NCI-H226 (cell line): Measurements from ENCODE around the gene ZNF41.

ENCODE experiments used
- DNase-seq: peaks from one replicate; pipeline ENCODE4 v3.0.0-alpha.2; 2015

ZNF41 gene

DNA sequence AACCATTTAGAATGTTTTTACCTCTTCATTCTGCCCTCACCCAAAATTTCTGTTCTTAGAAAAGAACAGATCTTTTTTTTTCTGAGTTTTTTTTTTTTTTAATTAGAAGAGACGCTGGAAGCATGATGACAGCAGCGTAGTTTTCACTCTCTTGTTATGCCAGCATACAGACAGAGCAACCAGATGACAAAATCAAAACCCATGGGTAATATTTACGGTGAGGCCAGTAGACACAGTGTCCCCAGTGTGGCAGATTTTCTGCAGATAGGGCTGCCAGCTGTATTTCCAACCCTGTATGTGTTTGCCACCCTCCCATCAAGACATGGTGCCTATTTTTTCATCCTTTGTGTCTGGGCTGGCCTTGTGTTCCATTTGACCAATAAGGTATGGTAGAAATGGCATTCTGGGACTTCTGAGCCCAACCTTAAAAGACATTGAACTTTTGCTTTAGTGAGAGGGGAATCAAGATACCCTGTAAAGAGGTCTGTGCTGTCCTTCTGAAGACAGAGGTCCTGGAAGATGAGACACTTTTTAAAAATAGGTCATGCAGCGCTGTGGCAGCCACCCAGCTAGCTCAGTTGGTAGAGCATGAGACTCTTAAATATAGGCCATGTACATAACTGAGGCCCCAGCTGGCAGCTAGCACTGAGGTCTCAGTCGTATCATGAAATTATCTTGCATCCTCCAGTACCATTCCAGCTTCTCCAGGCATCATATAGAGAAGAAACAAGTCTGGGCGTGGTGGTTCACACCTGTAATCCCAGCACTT lies 6.7 kb upstream of the ZNF41 start:
- DNase-seq = no peak

DNA sequence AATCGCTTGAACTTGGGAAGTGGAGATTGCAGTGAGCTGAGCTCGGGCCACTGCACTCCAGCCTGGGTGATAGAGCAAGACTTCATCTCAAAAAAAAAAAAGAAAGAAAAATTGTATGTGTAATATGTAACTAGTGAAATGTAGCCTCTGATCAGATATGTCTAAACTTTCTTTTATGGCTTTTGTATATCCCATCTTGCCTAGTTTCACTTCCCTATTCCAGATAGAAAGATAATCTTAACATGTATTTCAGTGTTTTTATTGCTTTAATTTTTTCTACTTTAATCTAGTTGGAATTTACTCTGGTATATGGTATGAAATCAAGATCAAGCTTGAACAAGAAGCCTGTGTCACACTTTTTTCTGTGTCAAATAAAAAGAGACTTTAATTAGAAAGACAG lies 1.9 kb upstream of the ZNF41 start:
- DNase-seq = no peak

DNA sequence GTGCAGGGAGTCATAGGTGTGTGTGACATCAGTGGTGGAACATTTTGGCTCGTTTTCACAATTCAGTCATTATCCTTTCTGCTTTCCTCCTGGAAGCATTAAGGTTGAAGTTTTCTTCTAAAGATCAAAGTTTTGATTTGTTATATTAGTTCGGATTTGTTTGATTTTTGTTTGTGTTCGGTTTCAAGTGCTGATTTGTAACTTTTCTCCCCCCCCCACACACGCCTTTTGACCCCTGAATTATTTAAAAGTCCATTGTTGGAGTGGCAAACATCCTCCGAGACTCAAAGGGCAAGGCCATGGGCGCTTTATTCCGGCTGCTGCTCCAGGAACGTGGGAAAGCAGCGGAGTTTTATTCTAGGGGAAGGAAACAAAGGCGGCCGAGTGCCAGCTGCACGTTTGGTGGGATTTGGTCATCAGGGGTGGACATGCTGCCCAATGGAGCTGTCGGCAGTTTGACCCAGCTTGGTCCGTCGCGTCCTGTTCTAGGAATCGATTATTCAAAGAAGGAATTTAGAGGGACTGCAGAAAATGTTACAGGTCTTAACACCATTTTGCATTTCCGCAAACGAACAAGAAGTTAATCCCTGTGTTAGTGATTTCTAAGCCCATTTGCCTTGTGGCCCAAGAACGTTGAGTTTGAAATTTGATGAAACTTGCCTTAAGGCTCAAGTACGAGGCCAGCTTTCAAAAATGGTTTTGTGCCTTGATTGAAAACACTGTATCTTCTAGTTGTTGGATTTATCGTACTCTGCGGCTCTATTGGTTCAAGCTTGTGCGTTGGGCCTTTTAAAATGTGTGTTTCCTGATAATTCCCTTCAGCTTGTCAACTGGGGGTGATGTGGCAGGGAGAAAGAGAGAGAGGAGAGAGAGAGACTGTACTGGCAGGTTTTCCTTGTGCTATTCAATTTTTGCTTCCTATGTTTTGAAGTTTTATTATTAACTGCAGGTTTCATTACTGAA lies 565 bp upstream of the ZNF41 start:
- no peak for DNase-seq

DNA sequence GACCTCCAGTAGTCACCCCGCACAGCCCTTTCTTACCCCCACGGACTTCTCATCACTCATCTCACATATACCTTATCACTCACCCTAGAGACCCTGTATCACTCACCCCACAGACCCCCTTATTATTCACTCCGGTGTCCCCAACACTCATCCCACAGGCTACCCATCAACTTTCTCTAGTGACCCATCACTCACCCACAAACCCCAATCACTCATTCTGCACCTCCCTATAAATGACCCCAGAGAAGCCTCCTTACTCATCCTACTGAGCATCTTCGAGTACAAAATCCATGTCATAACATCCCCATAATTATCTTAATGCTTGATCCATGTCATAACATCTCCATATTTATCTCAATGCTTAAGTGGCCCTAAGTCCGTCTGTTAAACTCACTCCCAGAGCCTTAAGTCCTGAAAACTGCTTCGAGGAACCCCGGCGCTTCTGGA lies 934 bp downstream of the ZNF41 start:
- DNase-seq = no peak

DNA sequence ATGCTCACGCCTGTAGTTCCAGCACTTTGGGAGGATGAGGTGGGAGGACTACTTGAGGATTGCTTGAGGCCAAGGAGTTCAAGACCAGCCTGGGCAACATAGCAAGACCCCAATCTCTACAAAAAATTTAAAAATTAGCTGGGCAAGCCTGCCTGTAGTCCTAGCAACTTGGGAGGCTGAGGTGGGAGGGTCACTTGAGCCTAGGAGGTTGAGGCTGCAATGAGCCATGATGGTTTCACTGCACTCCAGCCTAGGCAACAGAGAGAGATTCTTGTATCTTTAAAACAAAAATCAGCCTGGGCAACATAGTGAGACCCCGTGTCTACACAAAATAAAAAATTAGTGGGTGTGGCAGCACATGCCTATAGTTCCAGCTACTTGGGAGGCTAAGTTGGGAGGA lies 1.9 kb downstream of the ZNF41 start:
- DNase-seq = no peak

DNA sequence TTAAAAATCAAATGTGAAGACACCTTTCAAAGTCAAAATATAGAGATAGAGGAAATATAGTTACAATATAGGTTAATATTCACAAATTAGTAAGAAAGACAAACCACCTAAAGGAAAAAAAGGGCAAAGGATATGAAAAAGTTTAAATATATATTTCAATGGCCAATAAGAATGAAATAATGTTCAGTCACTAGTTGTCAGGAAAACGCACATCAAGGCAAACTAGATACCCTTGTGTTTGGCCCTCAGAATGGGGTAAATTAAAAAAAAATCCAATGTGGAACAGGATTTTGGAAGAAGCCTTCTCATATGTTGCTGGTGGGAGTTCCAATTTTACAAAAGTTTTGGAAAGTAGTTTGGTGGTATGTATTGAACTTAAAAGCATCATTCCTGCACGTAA lies 2.4 kb downstream of the ZNF41 start:
- no peak for DNase-seq

DNA sequence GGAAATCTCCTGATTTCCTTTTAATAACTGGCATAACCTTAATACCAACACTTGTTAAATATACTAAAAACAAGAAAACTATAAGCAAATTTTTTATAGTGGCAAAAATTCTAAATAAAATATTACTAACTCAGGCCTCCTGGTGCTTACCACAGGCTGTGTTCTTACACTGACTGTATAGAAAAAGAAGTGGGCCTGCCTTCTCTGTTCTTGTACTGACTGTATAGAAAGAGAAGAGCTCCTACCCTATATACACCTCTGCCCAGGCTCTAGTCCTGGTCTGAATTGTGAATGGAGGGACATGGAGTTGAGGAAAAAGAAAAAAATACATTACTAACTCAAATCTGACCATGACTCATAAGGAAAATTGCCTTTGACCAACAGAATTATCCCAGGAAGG lies 7.5 kb downstream of the ZNF41 start:
- DNase-seq = no peak

DNA sequence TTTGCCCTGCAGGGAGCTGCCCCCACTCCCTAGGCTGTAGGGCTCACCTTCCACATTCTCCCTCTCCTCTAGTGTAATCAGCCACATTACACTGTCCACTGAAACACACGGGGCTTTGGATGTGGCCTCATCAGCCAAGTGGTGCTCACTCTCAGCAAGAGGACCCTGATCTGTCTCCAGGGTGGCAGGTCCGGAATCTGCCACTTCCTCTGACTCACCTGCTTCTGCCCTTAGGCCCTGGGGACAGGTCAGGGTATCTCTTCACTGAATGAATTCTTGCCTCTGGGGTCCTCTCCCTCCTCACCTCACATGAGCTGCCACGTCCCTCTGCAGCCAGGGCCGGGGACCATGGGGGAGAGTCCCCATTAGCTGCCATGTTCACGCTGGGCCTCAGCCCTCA lies 15.9 kb downstream of the ZNF41 start:
- DNase-seq = no peak

DNA sequence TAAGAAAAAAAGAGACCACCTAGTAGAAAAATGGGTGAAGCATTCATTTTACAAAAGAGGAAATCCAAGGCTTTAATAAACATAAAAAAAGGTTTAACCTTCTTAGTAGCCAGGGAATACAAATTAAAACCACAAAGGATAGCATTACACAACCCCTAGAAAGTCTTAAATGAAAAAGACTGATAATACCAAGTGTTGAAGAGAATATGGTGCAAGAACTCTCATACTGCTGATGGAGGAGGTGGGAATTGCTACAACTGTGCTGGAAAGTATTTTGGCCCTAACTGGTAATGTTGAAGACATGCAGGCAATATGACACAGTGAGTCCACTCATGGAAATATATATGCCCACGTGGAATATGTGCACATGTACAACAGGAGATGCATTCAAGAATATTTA lies 22.5 kb downstream of the ZNF41 start:
- no peak for DNase-seq

DNA sequence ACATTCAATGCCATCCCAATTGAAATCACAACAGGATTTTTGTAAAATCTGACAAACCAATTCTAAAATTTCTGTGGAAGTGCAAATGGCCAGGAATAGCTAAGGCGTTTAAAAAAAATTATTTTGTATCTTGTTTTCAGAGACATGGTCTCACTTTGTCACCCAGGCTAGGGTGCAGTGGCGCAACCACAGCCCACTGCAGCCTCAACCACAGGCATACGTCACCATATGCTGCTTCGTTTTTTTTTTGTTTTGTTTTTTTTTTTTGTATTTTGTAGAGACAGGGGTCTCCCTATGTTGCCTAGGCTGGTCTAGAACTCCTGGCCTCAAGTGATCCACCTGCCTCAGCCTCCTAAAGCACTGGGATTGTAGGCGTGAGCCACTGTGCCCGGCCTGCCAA lies 24.5 kb downstream of the ZNF41 start:
- no peak for DNase-seq

DNA sequence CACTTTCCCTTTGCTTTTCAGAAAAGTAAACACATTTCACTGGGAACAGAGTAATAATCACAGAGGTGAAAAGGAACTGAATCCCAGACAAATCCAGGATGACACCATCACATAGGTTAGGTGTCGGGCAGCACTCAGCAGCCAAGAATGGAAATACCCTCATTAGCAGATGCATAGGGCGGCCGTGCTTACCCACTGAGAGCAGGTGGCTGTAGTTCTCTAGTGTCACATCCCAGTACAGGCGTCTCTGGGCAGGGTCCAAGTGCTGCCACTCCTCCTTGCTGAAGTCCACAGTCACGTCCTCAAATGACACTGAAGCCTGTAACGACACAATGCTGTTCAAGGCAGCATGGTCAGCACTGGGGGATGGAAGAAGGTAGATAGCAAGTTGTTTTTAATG lies 26.9 kb downstream of the ZNF41 start:
- DNase-seq = no peak

DNA sequence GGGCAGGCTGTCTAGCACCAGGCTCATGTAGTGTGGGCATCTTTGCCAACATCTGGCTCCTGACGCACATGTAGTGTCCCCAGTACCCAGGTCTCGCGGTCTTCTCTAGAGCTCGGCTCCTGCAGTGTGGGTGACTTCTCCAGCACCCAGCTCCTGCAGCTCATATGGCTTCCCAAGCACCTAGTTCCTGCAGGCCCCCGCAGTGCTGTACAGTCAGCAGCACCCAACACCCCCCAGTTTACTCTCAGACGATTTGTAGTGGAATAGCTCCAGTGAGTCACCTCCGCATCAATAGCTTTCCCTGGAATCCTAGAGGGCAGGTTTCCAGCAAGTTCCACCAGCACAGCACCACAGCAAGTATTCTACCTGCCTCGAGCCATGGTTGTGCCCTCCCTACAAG lies 30.9 kb downstream of the ZNF41 start:
- no peak for DNase-seq

DNA sequence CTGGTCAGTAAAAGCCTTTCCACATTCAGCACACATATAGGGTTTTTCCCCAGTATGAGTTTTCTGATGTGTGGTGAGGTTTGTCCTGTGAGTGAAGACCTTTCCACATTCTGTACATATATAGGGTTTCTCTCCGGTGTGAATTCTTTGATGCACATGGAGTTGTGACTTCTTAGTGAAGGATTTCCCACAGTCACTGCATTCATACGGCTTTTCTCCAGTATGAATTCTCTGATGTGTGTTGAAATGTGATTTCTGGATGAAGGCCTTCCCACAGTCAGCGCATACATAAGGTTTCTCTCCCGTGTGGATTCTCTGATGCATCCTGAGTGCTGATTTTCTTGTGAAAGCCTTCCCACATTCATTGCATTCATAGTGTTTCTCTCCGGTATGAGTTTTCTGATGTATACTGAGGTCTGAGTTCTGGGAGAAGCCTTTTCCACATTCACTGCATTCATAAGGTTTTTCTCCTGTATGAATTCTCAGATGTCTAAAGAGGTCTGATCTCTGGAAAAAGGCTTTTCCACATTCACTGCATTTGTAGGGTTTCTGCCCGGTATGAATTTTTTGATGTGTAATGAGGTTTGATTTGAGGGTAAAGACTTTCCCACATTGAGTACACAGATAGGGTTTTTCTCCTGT lies 34.7 kb downstream of the ZNF41 start:
- no peak for DNase-seq

DNA sequence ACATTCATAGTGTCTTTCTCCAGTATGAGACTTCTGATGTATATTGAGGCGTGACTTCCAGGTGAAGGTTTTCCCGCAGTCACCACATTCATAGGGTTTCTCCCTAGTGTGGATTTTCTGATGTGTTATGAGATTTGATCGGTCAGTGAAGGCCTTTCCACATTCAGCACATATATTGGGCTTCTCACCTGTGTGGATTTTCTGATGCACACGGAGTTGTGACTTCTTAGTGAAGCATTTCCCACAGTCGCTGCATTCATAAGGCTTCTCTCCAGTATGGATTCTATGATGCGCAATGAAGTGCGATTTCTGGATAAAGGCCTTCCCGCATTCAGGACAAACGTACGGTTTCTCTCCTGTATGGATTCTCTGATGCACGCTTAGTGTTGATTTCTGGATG lies 35.4 kb downstream of the ZNF41 start:
- no peak for DNase-seq

DNA sequence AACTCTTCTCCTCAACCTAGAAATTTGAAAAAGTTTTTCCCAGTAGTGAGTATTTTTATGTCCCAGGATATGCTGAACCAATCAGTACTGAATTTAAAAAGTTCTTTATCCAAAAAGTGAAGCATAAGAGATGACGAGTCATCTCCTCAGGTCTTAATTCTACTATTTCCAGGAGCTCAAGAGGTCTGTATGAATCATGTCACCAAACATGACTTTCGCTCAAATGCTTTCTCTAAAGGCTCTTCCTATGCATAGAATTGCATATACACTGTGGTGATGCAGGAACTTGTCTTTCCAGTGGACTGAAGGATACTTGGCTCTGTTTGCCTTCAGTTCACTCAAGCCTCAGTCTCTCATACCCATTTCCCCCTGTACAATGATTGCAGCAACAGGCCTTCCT lies 36.1 kb downstream of the ZNF41 start:
- no peak for DNase-seq

DNA sequence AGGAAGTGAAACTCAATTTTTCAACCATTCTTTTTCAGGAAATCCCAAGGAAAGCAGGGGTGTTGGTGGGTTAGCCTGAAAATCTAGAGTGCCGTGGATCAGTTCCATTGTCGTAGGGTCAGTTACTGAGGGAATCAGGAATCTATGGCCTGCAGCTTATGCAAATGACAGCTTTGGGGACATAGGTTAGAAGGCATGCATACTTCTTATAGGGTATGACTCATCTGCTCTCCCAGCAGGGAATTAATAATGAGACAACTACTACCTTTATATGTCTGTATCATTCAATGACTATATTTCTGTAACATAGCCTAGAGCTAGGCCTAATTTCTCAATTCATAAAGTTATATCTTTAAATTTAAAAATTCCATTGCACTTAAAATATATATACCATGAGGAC lies 36.6 kb downstream of the ZNF41 start:
- DNase-seq = no peak

DNA sequence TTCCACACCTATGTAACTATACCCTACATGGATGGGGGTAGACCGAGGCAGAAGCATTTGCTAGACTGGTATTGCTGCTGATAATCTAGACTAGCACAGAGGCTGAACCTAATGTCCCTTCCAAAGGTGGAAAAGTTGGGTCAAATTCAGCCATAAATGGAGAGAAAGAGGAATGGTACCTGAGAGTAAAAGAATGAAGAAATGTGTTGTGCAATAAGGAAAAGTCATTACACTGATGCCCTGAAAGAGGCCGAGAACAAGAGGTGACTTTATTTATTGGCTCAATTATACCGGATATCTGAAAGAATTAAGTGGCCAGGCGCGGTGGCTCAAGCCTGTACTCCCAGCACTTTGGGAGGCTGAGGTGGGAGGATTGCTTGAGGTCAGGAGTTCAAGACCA lies 52.1 kb downstream of the ZNF41 start:
- no peak for DNase-seq

DNA sequence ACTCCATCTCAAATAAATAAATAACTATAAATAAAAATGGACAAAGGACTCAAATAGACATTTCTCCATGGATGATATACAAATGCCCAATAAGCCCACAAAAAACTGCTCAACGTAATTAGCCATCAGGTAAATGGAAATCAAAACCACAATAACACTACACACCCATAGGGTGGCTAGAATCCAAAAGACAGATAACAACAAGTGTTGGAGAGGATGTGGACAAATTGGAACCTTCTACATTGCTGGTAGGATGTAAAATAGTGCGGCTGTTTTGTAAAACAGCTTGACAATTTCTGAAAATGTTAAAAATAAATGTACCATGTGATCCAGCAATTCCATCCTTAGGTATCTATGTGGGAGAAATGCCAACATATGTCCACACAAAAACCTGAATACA lies 60.6 kb downstream of the ZNF41 start:
- no peak for DNase-seq

DNA sequence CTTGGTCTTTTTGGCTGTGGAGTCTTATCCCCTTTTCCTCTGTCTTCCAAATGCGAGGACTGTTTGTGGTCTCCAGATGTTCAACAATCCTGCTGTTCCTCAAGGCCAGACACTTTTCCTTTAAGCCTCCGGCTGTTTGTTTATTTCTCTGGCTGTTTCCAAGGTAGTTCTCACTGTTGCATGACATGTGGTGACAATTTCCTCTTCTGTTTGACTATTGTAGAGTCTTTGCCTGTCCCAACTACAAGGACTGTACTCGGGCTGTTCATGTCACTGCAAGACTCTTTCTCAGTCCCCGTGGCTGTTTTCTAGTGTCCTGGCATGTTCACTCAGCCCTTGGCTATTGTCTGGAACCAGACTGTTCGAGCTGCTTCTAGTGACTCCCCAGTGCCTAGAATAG lies 62.1 kb downstream of the ZNF41 start:
- DNase-seq = no peak

DNA sequence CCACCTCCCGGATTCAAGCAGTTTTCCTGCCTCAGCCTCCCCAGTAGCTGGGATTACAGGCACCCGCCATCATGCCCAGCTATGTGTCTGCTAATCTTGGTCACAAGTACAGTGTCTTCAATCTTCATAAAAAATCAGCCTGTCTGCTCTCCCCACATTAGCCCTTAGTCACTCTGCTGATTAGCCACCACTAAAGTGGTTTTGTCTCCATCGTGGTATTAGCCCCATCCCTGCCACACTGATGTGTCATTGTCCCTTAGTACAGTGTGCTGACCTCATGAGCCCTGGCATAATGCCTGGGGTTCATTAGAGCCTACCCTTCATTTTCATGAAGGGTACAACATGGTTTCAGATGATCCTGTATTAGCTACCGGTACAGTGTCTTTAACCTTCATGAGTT lies 62.8 kb downstream of the ZNF41 start:
- no peak for DNase-seq

DNA sequence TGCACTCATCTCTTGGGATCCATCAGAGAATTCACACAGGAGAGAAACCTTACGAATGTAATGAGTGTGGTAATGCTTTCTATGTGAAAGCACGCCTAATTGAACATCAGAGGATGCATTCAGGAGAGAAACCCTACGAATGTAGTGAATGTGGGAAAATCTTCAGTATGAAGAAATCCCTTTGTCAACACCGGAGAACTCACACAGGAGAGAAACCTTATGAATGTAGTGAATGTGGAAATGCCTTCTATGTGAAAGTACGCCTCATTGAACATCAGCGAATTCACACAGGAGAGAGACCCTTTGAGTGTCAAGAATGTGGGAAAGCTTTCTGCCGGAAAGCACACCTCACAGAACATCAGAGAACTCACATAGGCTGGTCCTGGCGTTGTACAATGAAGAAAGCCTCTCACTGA lies 69.8 kb downstream of the ZNF41 start:
- DNase-seq = no peak
